Raji (cell line): ENCODE data around the gene ZNF48.

ENCODE experiments used
- POLR2A ChIP-seq: IDR thresholded peaks from 2 replicates; pipeline ENCODE4 v1.6.1; 2011; ENCODE audit warnings: low read depth, low read length, control low read depth; ENCODE audit not compliant: insufficient read depth

The ZNF48 gene

GRCh38 chr16:30355954-30356308 lies 39.3 kb upstream of the ZNF48 start:
- TF ChIP-seq POLR2A, result no peak

- no peak for TF ChIP-seq POLR2A
These were observed 38.7 kb upstream of the ZNF48 start for GRCh38 chr16:30356401-30357084.

GRCh38 chr16:30357085-30357714 lies 38.0 kb upstream of the ZNF48 start:
- no peak for TF ChIP-seq POLR2A

GRCh38 chr16:30357715-30358576 lies 37.3 kb upstream of the ZNF48 start:
- TF ChIP-seq POLR2A, result no peak

GRCh38 chr16:30358577-30358936 lies 36.7 kb upstream of the ZNF48 start:
- no peak for TF ChIP-seq POLR2A

- TF ChIP-seq POLR2A, result no peak
These were observed 36.0 kb upstream of the ZNF48 start for GRCh38 chr16:30358990-30359870.

- TF ChIP-seq POLR2A, result no peak
These were observed 35.4 kb upstream of the ZNF48 start for GRCh38 chr16:30359871-30360170.

GRCh38 chr16:30361180-30361579 lies 34.0 kb upstream of the ZNF48 start:
- TF ChIP-seq POLR2A, result no peak

- no peak for TF ChIP-seq POLR2A
These were observed 30.0 kb upstream of the ZNF48 start for GRCh38 chr16:30365200-30365599.

- no peak for TF ChIP-seq POLR2A
These were observed 28.7 kb upstream of the ZNF48 start for GRCh38 chr16:30366511-30366910.

GRCh38 chr16:30367349-30368009 lies 27.7 kb upstream of the ZNF48 start:
- TF ChIP-seq POLR2A, result no peak

GRCh38 chr16:30368122-30368791 lies 27.0 kb upstream of the ZNF48 start:
- no peak for TF ChIP-seq POLR2A

GRCh38 chr16:30368792-30369090 lies 26.5 kb upstream of the ZNF48 start:
- TF ChIP-seq POLR2A, result no peak
